Prostate gland (tissue), 2 donors: ENCODE measurements around the gene DYNC2LI1.

Experiments used
- POLR2A ChIP-seq: fragments of 450-650 bp; IDR thresholded peaks from one replicate; pipeline ENCODE4 v1.6.1; 2016; ENCODE audit warnings: antibody characterized with exemption, mild to moderate bottlenecking
- TF ChIP-seq, protein P1 (sequence below), 4 experiments: fragments of 200-600 bp in 2 of 4; fragments of 450-650 bp in 2 of 4; sonication (generic) in 2 of 4; IDR thresholded peaks; 1 replicate in 3 of 4; 2 replicates in 1 of 4; pipeline ENCODE4 v1.5.1; 2016 to 2019; ENCODE audit warnings: antibody characterized with exemption in 4 of 4, mild to moderate bottlenecking in 2 of 4, moderate library complexity in 2 of 4

DNA sequence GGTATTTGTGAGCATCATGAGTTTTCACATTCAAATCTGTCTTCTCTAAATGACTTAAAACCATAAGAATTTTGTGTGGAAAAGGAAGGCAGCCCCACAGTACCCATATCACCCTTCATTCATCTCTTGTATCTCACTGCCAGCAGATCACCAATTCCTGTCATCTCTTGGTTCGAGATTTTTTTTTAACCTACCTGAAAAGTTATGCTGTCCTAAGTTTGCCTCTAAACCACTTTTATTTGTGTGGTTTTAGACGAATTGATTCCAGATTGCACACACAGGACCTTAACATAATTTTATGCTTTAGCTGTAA lies 32.8 kb downstream of the DYNC2LI1 start:
- TF ChIP-seq, protein P1, sequence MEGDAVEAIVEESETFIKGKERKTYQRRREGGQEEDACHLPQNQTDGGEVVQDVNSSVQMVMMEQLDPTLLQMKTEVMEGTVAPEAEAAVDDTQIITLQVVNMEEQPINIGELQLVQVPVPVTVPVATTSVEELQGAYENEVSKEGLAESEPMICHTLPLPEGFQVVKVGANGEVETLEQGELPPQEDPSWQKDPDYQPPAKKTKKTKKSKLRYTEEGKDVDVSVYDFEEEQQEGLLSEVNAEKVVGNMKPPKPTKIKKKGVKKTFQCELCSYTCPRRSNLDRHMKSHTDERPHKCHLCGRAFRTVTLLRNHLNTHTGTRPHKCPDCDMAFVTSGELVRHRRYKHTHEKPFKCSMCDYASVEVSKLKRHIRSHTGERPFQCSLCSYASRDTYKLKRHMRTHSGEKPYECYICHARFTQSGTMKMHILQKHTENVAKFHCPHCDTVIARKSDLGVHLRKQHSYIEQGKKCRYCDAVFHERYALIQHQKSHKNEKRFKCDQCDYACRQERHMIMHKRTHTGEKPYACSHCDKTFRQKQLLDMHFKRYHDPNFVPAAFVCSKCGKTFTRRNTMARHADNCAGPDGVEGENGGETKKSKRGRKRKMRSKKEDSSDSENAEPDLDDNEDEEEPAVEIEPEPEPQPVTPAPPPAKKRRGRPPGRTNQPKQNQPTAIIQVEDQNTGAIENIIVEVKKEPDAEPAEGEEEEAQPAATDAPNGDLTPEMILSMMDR (IDR thresholded peaks at IDR 0.05): no peak
- no peak for TF ChIP-seq POLR2A
